OCI-LY3 (cell line): Measurements from ENCODE around the gene SLC26A6.

Experiments used
- H2AFZ ChIP-seq: fragments of 200-600, 300-600 bp; shearing (Covaris generic); 2 replicates; pipeline ENCODE4 v1.6.0; 2014; ENCODE audit warnings: antibody characterized with exemption, low read depth, low read length
- H3K27ac ChIP-seq: fragments of 200-600, 300-600 bp; sonication (generic); 2 replicates; pipeline ENCODE4 v1.5.1; 2014; ENCODE audit warnings: mild to moderate bottlenecking, low read length, moderate library complexity, mixed read lengths
- H3K27me3 ChIP-seq: fragments of 200-600, 300-600 bp; sonication (generic); 2 replicates; pipeline ENCODE4 v1.6.1; 2014; ENCODE audit warnings: low read depth, low read length, mixed read lengths
- H3K36me3 ChIP-seq: fragments of 200-600, 300-600 bp; sonication (generic); replicated peaks from 2 replicates; pipeline ENCODE3; 2014; ENCODE audit warnings: low read depth, low read length, mixed read lengths
- H3K4me1 ChIP-seq: fragments of 300-600, 200-600 bp; sonication (generic); 2 replicates; pipeline ENCODE4 v1.6.1; 2014; ENCODE audit warnings: low read length, mixed read lengths
- H3K4me2 ChIP-seq: fragments of 200-600, 300-600 bp; sonication (generic); 2 replicates; pipeline ENCODE4 v1.6.1; 2014; ENCODE audit warnings: low read length, mixed read lengths
- H3K4me3 ChIP-seq: fragments of 300-600, 200-600 bp; sonication (generic); 2 replicates; pipeline ENCODE4 v1.5.1; 2014; ENCODE audit warnings: antibody characterized with exemption, mild to moderate bottlenecking, low read length, moderate library complexity
- H3K79me2 ChIP-seq: fragments of 300-600, 200-600 bp; shearing (Covaris generic); 2 replicates; pipeline ENCODE4 v1.6.1; 2014; ENCODE audit warnings: mild to moderate bottlenecking, low read length, mixed read lengths
- H3K9ac ChIP-seq: fragments of 300-600, 200-600 bp; shearing (Covaris generic); 2 replicates; pipeline ENCODE4 v1.6.0; 2014; ENCODE audit warnings: mild to moderate bottlenecking, low read length, moderate library complexity
- H3K9me3 ChIP-seq: fragments of 200-600, 300-600 bp; shearing (Covaris generic); 2 replicates; pipeline ENCODE4 v1.6.1; 2014; ENCODE audit warnings: low read length, mixed read lengths; ENCODE audit not compliant: insufficient read depth
- H4K20me1 ChIP-seq: fragments of 200-600, 300-600 bp; sonication (generic); 2 replicates; pipeline ENCODE4 v1.6.1; 2016; ENCODE audit warnings: low read length, mixed read lengths; ENCODE audit not compliant: insufficient read depth
- EZH2phosphoT487 ChIP-seq: fragments of 200-600 bp; shearing (Covaris generic); IDR thresholded peaks from 2 replicates; pipeline ENCODE4 v1.6.1; 2018; ENCODE audit warnings: antibody characterized with exemption, mixed run types, low read depth
- TF ChIP-seq, protein P1 (sequence below): fragments of 200-600, 300-600 bp; sonication (generic); IDR thresholded peaks from 2 replicates; pipeline ENCODE4 v1.5.1; 2014; ENCODE audit warnings: antibody characterized with exemption, low read length, low read depth

The SLC26A6 gene

DNA sequence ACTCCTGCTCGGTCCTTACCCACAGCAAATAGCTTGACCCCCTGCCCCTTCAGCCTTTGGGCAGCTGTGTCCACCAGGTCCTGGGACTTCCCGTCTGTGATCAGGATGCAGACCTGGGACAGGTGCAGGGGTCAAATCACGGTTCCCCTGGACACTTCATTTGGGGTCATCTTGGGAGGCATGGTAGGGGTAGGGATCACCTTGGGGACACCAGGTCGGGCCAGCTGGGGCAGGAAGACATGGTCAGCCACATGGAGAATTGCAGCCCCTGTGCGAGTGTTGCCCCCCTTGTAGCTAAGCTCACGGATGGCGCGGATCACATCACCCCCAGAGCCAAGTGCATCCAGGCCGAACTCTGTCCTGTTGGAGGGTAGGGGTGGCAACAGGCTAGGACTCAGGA, 41.9 kb downstream of the SLC26A6 start:
- Histone ChIP-seq H3K27ac (no peak overlapping the region), H3K27me3 (no peaks in the 10 kb centered on the region), H3K36me3 (peaks cover 3% of the 10 kb centered on the region), H3K79me2 (no peaks in the 10 kb centered on the region), H4K20me1 (no peaks in the 10 kb centered on the region), H3K4me3 (no peak overlapping the region), H3K4me1 (no peaks in the 10 kb centered on the region), H3K4me2 (no peak overlapping the region), H2AFZ (no peak overlapping the region), H3K9ac (no peak overlapping the region), H3K9me3 (no peaks in the 10 kb centered on the region)
- TF ChIP-seq EZH2phosphoT487, result no peak
- TF ChIP-seq, protein P1, sequence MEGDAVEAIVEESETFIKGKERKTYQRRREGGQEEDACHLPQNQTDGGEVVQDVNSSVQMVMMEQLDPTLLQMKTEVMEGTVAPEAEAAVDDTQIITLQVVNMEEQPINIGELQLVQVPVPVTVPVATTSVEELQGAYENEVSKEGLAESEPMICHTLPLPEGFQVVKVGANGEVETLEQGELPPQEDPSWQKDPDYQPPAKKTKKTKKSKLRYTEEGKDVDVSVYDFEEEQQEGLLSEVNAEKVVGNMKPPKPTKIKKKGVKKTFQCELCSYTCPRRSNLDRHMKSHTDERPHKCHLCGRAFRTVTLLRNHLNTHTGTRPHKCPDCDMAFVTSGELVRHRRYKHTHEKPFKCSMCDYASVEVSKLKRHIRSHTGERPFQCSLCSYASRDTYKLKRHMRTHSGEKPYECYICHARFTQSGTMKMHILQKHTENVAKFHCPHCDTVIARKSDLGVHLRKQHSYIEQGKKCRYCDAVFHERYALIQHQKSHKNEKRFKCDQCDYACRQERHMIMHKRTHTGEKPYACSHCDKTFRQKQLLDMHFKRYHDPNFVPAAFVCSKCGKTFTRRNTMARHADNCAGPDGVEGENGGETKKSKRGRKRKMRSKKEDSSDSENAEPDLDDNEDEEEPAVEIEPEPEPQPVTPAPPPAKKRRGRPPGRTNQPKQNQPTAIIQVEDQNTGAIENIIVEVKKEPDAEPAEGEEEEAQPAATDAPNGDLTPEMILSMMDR, result no peak

GRCh38 chr3:48592519-48593087, 42.7 kb downstream of the SLC26A6 start:
- Histone ChIP-seq H3K4me2 (no peak overlapping the region), H3K4me1 (no peaks in the 10 kb centered on the region), H3K9ac (no peak overlapping the region), H3K4me3 (no peak overlapping the region), H3K27ac (no peak overlapping the region), H3K27me3 (no peaks in the 10 kb centered on the region), H3K9me3 (no peaks in the 10 kb centered on the region), H3K79me2 (no peaks in the 10 kb centered on the region), H3K36me3 (peaks cover 3% of the 10 kb centered on the region), H4K20me1 (no peaks in the 10 kb centered on the region), H2AFZ (no peak overlapping the region)
- no peak for TF ChIP-seq EZH2phosphoT487
- TF ChIP-seq, protein P1, result no peak

DNA sequence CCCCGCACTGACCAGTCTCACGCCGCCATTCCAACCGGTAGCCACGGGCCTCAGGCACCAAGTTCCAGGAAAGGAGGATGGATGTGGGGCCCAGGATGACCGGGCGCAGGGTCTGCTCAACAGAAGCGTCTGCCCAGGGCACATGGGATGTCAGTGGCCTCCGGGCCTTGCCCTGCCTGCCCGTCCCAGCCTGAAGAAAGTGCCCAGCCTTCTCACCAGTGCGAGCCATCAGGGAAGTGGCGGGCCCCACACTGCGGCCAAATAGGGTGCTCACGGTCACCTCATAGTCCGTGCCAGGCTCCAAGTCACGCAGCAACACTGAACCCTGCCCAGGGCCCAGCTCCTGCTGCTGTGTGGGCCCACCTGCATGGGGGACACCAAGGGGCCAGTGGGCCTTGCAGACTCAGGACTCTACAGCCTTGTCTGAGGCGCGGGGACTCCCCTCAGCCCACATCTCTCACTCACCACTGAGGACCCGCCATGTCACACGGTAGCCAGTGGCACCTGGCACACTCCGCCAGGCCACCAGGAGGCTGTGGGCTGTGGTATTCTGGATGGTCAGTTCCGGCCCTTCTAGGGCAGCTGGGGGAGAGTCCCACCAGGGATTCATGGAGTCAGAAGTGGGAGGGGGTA, 43.3 kb downstream of the SLC26A6 start:
- no peak overlapping the region for H3K9ac ChIP-seq
- no peaks in the 10 kb centered on the region for H3K36me3 ChIP-seq
- H3K27ac ChIP-seq, result no peak overlapping the region
- no peak overlapping the region for H3K4me3 ChIP-seq
- H3K4me2 ChIP-seq, result no peak overlapping the region
- H2AFZ ChIP-seq, result no peak overlapping the region
- no peaks in the 10 kb centered on the region for H3K79me2 ChIP-seq
- no peaks in the 10 kb centered on the region for H3K9me3 ChIP-seq
- no peaks in the 10 kb centered on the region for H4K20me1 ChIP-seq
- no peaks in the 10 kb centered on the region for H3K27me3 ChIP-seq
- TF ChIP-seq, protein P1, result no peak
- no peak for TF ChIP-seq EZH2phosphoT487
- H3K4me1 ChIP-seq, result no peaks in the 10 kb centered on the region

GRCh38 chr3:48591436-48591835, 43.8 kb downstream of the SLC26A6 start:
- H3K27ac ChIP-seq, result no peak overlapping the region
- no peak overlapping the region for H2AFZ ChIP-seq

More at GRCh38 chr3:48591436-48591835, 43.8 kb downstream of the SLC26A6 start:
- Histone ChIP-seq H3K4me3 (no peak overlapping the region), H3K79me2 (no peaks in the 10 kb centered on the region), H4K20me1 (no peaks in the 10 kb centered on the region), H3K27me3 (no peaks in the 10 kb centered on the region), H3K4me2 (no peak overlapping the region), H3K36me3 (no peaks in the 10 kb centered on the region), H3K4me1 (no peaks in the 10 kb centered on the region), H3K9ac (no peak overlapping the region), H3K9me3 (no peaks in the 10 kb centered on the region)
- TF ChIP-seq, protein P1, result no peak
- TF ChIP-seq EZH2phosphoT487, result no peak
